B cell (primary cell): ENCODE results near the gene ABHD6. TPM values are rescaled to one million over a fixed set of nuclear protein-coding genes. Genes with fewer than 3 reads are reported as not detected.

Experiments used
- ATAC-seq: fragments of 200-7000 bp; cut with Tn5 transposase; one replicate; pipeline ENCODE4 v1.10.0; 2021; ENCODE audit warnings: low read depth, mild to moderate bottlenecking, moderate number of reproducible peaks, moderate library complexity
- CTCF ChIA-PET: fragments of 350-600 bp; sonication (Branson Sonifier 250); formaldehyde crosslinking; loops from one replicate; lab custom pipeline; 2021; ENCODE audit warnings: antibody characterized with exemption, inconsistent platforms; lab: Charles Lee
- POLR2A ChIA-PET: fragments of 350-600 bp; sonication (Branson Sonifier 250); formaldehyde crosslinking; loops from one replicate; lab custom pipeline; 2021; ENCODE audit warnings: antibody characterized with exemption; lab: Charles Lee
- DNase-seq: peaks from one replicate; pipeline ENCODE4 v3.0.0; 2013
- H2AFZ ChIP-seq: 2 replicates; pipeline ENCODE4 v1.6.1; 2012; ENCODE audit warnings: mild to moderate bottlenecking, low read depth, low read length; ENCODE audit not compliant: insufficient read depth, poor library complexity, severe bottlenecking
- H3K27ac ChIP-seq, 2 donors: 1 replicate in 1 of 2; 2 replicates in 1 of 2; pipeline ENCODE4 v1.5.1; 2012 to 2013; ENCODE audit warnings: low read length in 2 of 2, mild to moderate bottlenecking in 2 of 2, moderate library complexity in 1 of 2
- H3K27me3 ChIP-seq, 4 experiments: fragments of 200-600 bp in 1 of 4; sonication (generic) in 1 of 4; replicated peaks in 1 of 4; 1 replicate in 2 of 4; 2 replicates in 2 of 4; pipeline versions ENCODE4 v1.6.1 to v1.7.0; 2013 to 2016; ENCODE audit warnings: low read length in 3 of 4, mild to moderate bottlenecking in 2 of 4, mixed read lengths in 1 of 4, moderate library complexity in 1 of 4; ENCODE audit not compliant: insufficient read depth in 4 of 4, control insufficient read depth in 3 of 4; ENCODE audit errors: control extremely low read depth in 1 of 4
- H3K36me3 ChIP-seq, 2 experiments: replicated peaks in 1 of 2; 1 replicate in 1 of 2; 2 replicates in 1 of 2; pipeline versions ENCODE4 v1.6.1 to v1.7.1; 2013; ENCODE audit warnings: low read length in 1 of 2; ENCODE audit not compliant: insufficient read depth in 2 of 2, control insufficient read depth in 1 of 2; ENCODE audit errors: control extremely low read depth in 1 of 2, extremely low read depth in 1 of 2
- H3K4me1 ChIP-seq, 2 donors: fragments of 200-600 bp in 1 of 2; sonication (generic) in 1 of 2; 1 replicate in 1 of 2; 2 replicates in 1 of 2; pipeline versions ENCODE4 v1.5.1 to v1.6.1; 2013 to 2017; ENCODE audit warnings: low read length in 2 of 2; ENCODE audit not compliant: control insufficient read depth in 2 of 2, insufficient read depth in 2 of 2
- H3K4me2 ChIP-seq: replicated peaks from 2 replicates; pipeline ENCODE3; 2012; ENCODE audit warnings: mild to moderate bottlenecking, low read depth, low read length; ENCODE audit not compliant: poor library complexity, severe bottlenecking
- H3K4me3 ChIP-seq, 5 experiments: fragments of 200-600 bp in 1 of 5; sonication (generic) in 1 of 5; 1 replicate in 3 of 5; 2 replicates in 2 of 5; pipeline versions ENCODE4 v1.5.1 to v1.7.0; 2011 to 2016; ENCODE audit warnings: low read length in 4 of 5, mild to moderate bottlenecking in 4 of 5, low read depth in 2 of 5, control low read depth in 1 of 5, moderate library complexity in 1 of 5; ENCODE audit not compliant: insufficient read depth in 1 of 5; ENCODE audit errors: control extremely low read depth in 1 of 5, extremely low read depth in 1 of 5
- H3K79me2 ChIP-seq: fragments of 200-600 bp; sonication (generic); one replicate; pipeline ENCODE4 v1.6.0; 2016; ENCODE audit warnings: low read length; ENCODE audit not compliant: control insufficient read depth, insufficient read depth
- H3K9ac ChIP-seq: fragments of 200-600 bp; sonication (generic); 2 replicates; pipeline ENCODE4 v1.6.1; 2017; ENCODE audit warnings: mild to moderate bottlenecking, low read length, moderate library complexity
- H3K9me3 ChIP-seq, 3 donors: one replicate each; pipeline versions ENCODE4 v1.6.1 to v1.7.1; 2013; ENCODE audit warnings: low read length in 2 of 3; ENCODE audit not compliant: control insufficient read depth in 2 of 3, insufficient read depth in 1 of 3; ENCODE audit errors: control extremely low read depth in 1 of 3
- H4K20me1 ChIP-seq: 2 replicates; pipeline ENCODE4 v1.6.0; 2012; ENCODE audit warnings: mild to moderate bottlenecking, low read length; ENCODE audit not compliant: insufficient read depth, control insufficient read depth, poor library complexity, severe bottlenecking
- H3K27ac Mint-ChIP-seq: one replicate; pipeline ENCODE4 v1.8.0; 2021; ENCODE audit warnings: mixed read lengths
- H3K27me3 Mint-ChIP-seq: one replicate; pipeline ENCODE4 v1.8.0; 2021; ENCODE audit warnings: mixed read lengths
- H3K4me1 Mint-ChIP-seq: one replicate; pipeline ENCODE4 v1.8.0; 2021; ENCODE audit warnings: mixed read lengths
- H3K4me3 Mint-ChIP-seq: one replicate; pipeline ENCODE4 v1.8.0; 2021; ENCODE audit warnings: mixed read lengths
- H3K9me3 Mint-ChIP-seq: one replicate; pipeline ENCODE4 v1.8.0; 2022; ENCODE audit warnings: mixed read lengths; ENCODE audit not compliant: insufficient read depth
- CTCF ChIP-seq: fragments of 200-600 bp; IDR thresholded peaks from one replicate; pipeline ENCODE4 v1.8.0; 2022; ENCODE audit warnings: antibody characterized with exemption, mild to moderate bottlenecking
- EZH2 ChIP-seq: IDR thresholded peaks from 2 replicates; pipeline ENCODE4 v1.6.1; 2012; ENCODE audit warnings: borderline replicate concordance, low read depth, mild to moderate bottlenecking, moderate library complexity, low read length; ENCODE audit not compliant: insufficient read depth, poor library complexity, severe bottlenecking
- WGBS: methylation state at CpG from one replicate; pipeline ENCODE4 v1.1.5; 2013; ENCODE audit warnings: missing lambda C conversion rate; ENCODE audit not compliant: insufficient coverage; 5-methylcytosine and 5-hydroxymethylcytosine counted together
- intact Hi-C: fragments of 100-400 bp; cut with micrococcal nuclease; formaldehyde crosslinking; loops from one replicate; pipeline ENCODE4 v1.10.0; 2022
- polyA plus RNA-seq: library from polyadenylated mRNA; depleted of rRNA; stranded (reverse); fragments of >200 nt; gene quantifications from 2 replicates; pipeline ENCODE4 v1.2.3, GENCODE V29; 2012
- total RNA-seq, 2 donors: library from RNA; stranded (reverse); fragments of 120-200 nt in 1 of 2; gene quantifications; 1 replicate in 1 of 2; 2 replicates in 1 of 2; pipeline versions ENCODE4 v1.2.3 to v1.2.4, GENCODE V29; 2013 to 2022

ABHD6 gene
- total and polyA plus RNA-seq, 2 donors (not counting 1 experiment from before 2014, with no cell fraction given), result 4.5 to 24.2 TPM

GRCh38 chr3:58216496-58217195 is 20.9 kb upstream of the ABHD6 start:
- peaks cover 49% of the 10 kb centered on the region for H3K4me1 Mint-ChIP-seq
- intact Hi-C loops, result loop anchor here (1.0 to 5.0 kb wide), 5 partner anchors 18 to 208 kb away; partner anchors contain the start of genes FLNB, HTD2 and RPP14
- no peaks in the 10 kb centered on the region for H3K9me3 Mint-ChIP-seq
- Histone ChIP-seq H4K20me1 (no peaks in the 10 kb centered on the region), H3K4me3 (peak overlapping the region in 1 of 5 experiments; percentile 61), H3K27ac (no peak overlapping the region), H3K27me3 (no peaks in the 10 kb centered on the region), H3K9me3 (no peaks in the 10 kb centered on the region), H3K79me2 (no peaks in the 10 kb centered on the region), H3K4me1 (peaks cover 52 to 58% of the 10 kb centered on the region in 2 donors), H3K4me2 (peak overlapping the region; percentile 78), H2AFZ (no peak overlapping the region), H3K9ac (no peak overlapping the region), H3K36me3 (no peaks in the 10 kb centered on the region)
- WGBS, result 88% methylated on average over 6 of the region's 10 CpGs
- TF ChIP-seq CTCF, result no peak
- TF ChIP-seq EZH2, result no peak
- ChIA-PET POLR2A (interaction anchor here (0.7 to 3.9 kb wide), 8 partner anchors 13 to 90 kb away, joined by 3 to 23 read pairs (median 7); partner anchors contain the start of genes ABHD6 and HTD2), CTCF (interaction anchor here (0.7 to 12.6 kb wide), 26 partner anchors 8 to 848 kb away, joined by 3 to 336 read pairs (median 6); partner anchors contain the start of genes ABHD6, FLNB, HTD2 and RPP14)
- no peaks in the 10 kb centered on the region for H3K27me3 Mint-ChIP-seq
- no peak overlapping the region for H3K27ac Mint-ChIP-seq
- no peak for DNase-seq
- no peak overlapping the region for H3K4me3 Mint-ChIP-seq
- ATAC-seq, result no peak
